Keratinocyte (primary cell): ENCODE data around the gene TRAPPC3L. TPM values are rescaled to one million over a fixed set of nuclear protein-coding genes. Genes with fewer than 3 reads are reported as not detected.

Source experiments
- DNase-seq: peaks from one replicate; pipeline ENCODE4 v3.0.0-alpha.2; 2011; ENCODE audit warnings: low read depth, missing footprints, low spot score
- FAIRE-seq: peaks from 2 replicates; lab custom pipeline; 2011; peaks lifted over from hg19 to GRCh38; lab: Jason Lieb, UNC
- H2AFZ ChIP-seq: 2 replicates; pipeline ENCODE4 v1.6.0; 2012; ENCODE audit warnings: low read length, control low read depth, inconsistent platforms; ENCODE audit not compliant: control insufficient read depth
- H3K27ac ChIP-seq: 2 replicates; pipeline ENCODE4 v1.5.1; 2011; ENCODE audit warnings: low read length; ENCODE audit not compliant: control insufficient read depth, insufficient read depth
- H3K27me3 ChIP-seq: 3 replicates; pipeline ENCODE4 v1.6.0; 2011; ENCODE audit warnings: low read length; ENCODE audit not compliant: control insufficient read depth, insufficient read depth; ENCODE audit errors: extremely low read depth
- H3K36me3 ChIP-seq, 2 experiments: 2 replicates in 1 of 2; 3 replicates in 1 of 2; pipeline ENCODE4 v1.5.1; 2011; ENCODE audit warnings: low read length in 2 of 2, mild to moderate bottlenecking in 1 of 2; ENCODE audit not compliant: control insufficient read depth in 2 of 2, insufficient read depth in 2 of 2; ENCODE audit errors: extremely low read depth in 1 of 2
- H3K4me1 ChIP-seq: 3 replicates; pipeline ENCODE4 v1.5.1; 2011; ENCODE audit warnings: low read length; ENCODE audit not compliant: control insufficient read depth, insufficient read depth; ENCODE audit errors: extremely low read depth
- H3K4me2 ChIP-seq: 3 replicates; pipeline ENCODE4 v1.6.0; 2011; ENCODE audit warnings: low read depth, low read length; ENCODE audit not compliant: control insufficient read depth, insufficient read depth; ENCODE audit errors: extremely low read depth
- H3K4me3 ChIP-seq, 3 experiments: fragments of 200-600 bp in 1 of 3; sonication (generic) in 1 of 3; 2 replicates in 2 of 3; 3 replicates in 1 of 3; pipeline ENCODE4 v1.5.1; 2011 to 2016; ENCODE audit warnings: low read length in 3 of 3, mild to moderate bottlenecking in 3 of 3, control low read depth in 2 of 3, inconsistent platforms in 1 of 3, low read depth in 1 of 3, mixed read lengths in 1 of 3, mixed run types in 1 of 3, moderate library complexity in 1 of 3; ENCODE audit not compliant: control insufficient read depth in 2 of 3, insufficient read depth in 2 of 3; ENCODE audit errors: extremely low read depth in 1 of 3
- H3K79me2 ChIP-seq: 2 replicates; pipeline ENCODE4 v1.6.0; 2012; ENCODE audit warnings: low read length; ENCODE audit not compliant: control insufficient read depth, insufficient read depth
- H3K9ac ChIP-seq: 3 replicates; pipeline ENCODE4 v1.6.0; 2011; ENCODE audit warnings: low read length; ENCODE audit not compliant: control insufficient read depth, insufficient read depth; ENCODE audit errors: extremely low read depth
- H3K9me1 ChIP-seq: 3 replicates; pipeline ENCODE4 v1.6.0; 2011; ENCODE audit warnings: low read length; ENCODE audit not compliant: control insufficient read depth, insufficient read depth; ENCODE audit errors: extremely low read depth
- H3K9me3 ChIP-seq: 2 replicates; pipeline ENCODE4 v1.5.1; 2012; ENCODE audit warnings: low read depth, low read length; ENCODE audit not compliant: control insufficient read depth
- H4K20me1 ChIP-seq: 3 replicates; pipeline ENCODE4 v1.6.0; 2011; ENCODE audit warnings: low read length; ENCODE audit not compliant: control insufficient read depth, insufficient read depth; ENCODE audit errors: extremely low read depth
- CTCF ChIP-seq, 3 experiments: IDR thresholded peaks in 1 of 3; conservative IDR thresholded peaks in 1 of 3; optimal IDR thresholded peaks in 1 of 3; 2 replicates in 2 of 3; 3 replicates in 1 of 3; pipeline versions ENCODE3 to v1.5.1; 2011; ENCODE audit warnings: low read length in 3 of 3, mild to moderate bottlenecking in 3 of 3, moderate library complexity in 2 of 3, control low read depth in 1 of 3, inconsistent platforms in 1 of 3; ENCODE audit not compliant: insufficient read depth in 2 of 3; ENCODE audit errors: extremely low read depth in 1 of 3
- EZH2 ChIP-seq: IDR thresholded peaks from one replicate; pipeline ENCODE4 v1.6.1; 2012; ENCODE audit warnings: inconsistent platforms, mild to moderate bottlenecking, low read length, moderate library complexity
- dilution Hi-C: fragments of 300-500 bp; cut with MboI; formaldehyde crosslinking; loops from one replicate; pipeline ENCODE4 v1.7.0; 2020; ENCODE audit warnings: low sequenced_read_pairs; ENCODE audit not compliant: extremely low pct_ligation_motif_present
- polyA plus RNA-seq, 5 experiments: library from polyadenylated mRNA; depleted of rRNA in 3 of 5; stranded (reverse) in 3 of 5; stranded (forward) in 1 of 5; unstranded in 1 of 5; fragments of >200 nt; gene quantifications; 1 replicate in 1 of 5; 2 replicates in 3 of 5; 3 replicates in 1 of 5; pipeline versions ENCODE4 v1.2.1 to v1.2.3, GENCODE V29; 2011 to 2012; ENCODE audit warnings: missing spikeins in 2 of 5, low read depth in 1 of 5, low replicate concordance in 1 of 5

The TRAPPC3L gene
- polyA plus RNA-seq, 1 donor (not counting 4 experiments of a cell fraction or from before 2014, with no cell fraction given): 0.31 TPM

- no peaks in the 10 kb centered on the region for H3K9me3 ChIP-seq
Observed at GRCh38 chr6:116450769-116451740, 94.4 kb downstream of the TRAPPC3L start.

GRCh38 chr6:116450185-116450710, 95.2 kb downstream of the TRAPPC3L start:
- Histone ChIP-seq H3K4me1 (peaks cover 42% of the 10 kb centered on the region), H3K9ac (no peak overlapping the region), H3K79me2 (no peaks in the 10 kb centered on the region), H3K9me3 (no peaks in the 10 kb centered on the region), H2AFZ (no peak overlapping the region), H3K4me3 (no peak overlapping the region), H3K4me2 (peak overlapping the region; percentile 79), H4K20me1 (no peaks in the 10 kb centered on the region), H3K27ac (peak overlapping the region; percentile 68), H3K36me3 (no peaks in the 10 kb centered on the region), H3K9me1 (no peaks in the 10 kb centered on the region), H3K27me3 (no peaks in the 10 kb centered on the region)
- no peak for TF ChIP-seq EZH2
- TF ChIP-seq CTCF (optimal IDR thresholded peaks at IDR 0.05 in 1 of 3, IDR thresholded peaks at IDR 0.05 in 1 of 3, conservative IDR thresholded peaks at IDR 0.05 in 1 of 3; ENCODE audit: extremely low read depth in 1 of 3, insufficient read depth in 2 of 3, low read length in 3 of 3): peak in 1 of 3 experiments; percentile 3
- dilution Hi-C loops: no loop called here
- no peak for DNase-seq
- no peak for FAIRE-seq

More at GRCh38 chr6:116450769-116451740, 94.4 kb downstream of the TRAPPC3L start:
- H3K9ac ChIP-seq: no peak overlapping the region
- no peaks in the 10 kb centered on the region for H4K20me1 ChIP-seq
- H3K27ac ChIP-seq: peak overlapping the region; percentile 68
- H2AFZ ChIP-seq: peak overlapping the region; percentile 83
- no peaks in the 10 kb centered on the region for H3K27me3 ChIP-seq
- FAIRE-seq (peak; percentile 86), DNase-seq (no peak)
- H3K9me1 ChIP-seq: no peaks in the 10 kb centered on the region
- no peaks in the 10 kb centered on the region for H3K79me2 ChIP-seq
- dilution Hi-C loops: no loop called here
- H3K4me2 ChIP-seq: peak overlapping the region; percentile 79
- TF ChIP-seq CTCF (optimal IDR thresholded peaks at IDR 0.05 in 1 of 3, IDR thresholded peaks at IDR 0.05 in 1 of 3, conservative IDR thresholded peaks at IDR 0.05 in 1 of 3; ENCODE audit: extremely low read depth in 1 of 3, insufficient read depth in 2 of 3, low read length in 3 of 3) (no peak), EZH2 (no peak)
- peak overlapping the region in 2 of 3 experiments; percentile 7 to 50 for H3K4me3 ChIP-seq
- no peaks in the 10 kb centered on the region for H3K36me3 ChIP-seq
- H3K4me1 ChIP-seq: peaks cover 40% of the 10 kb centered on the region
